GM19351 (cell line): ENCODE measurements around the gene DNLZ.

Source experiments
- ATAC-seq: cut with Tn5 transposase; IDR thresholded peaks from one replicate; pipeline ENCODE4 v1.9.1; 2021; ENCODE audit warnings: mild to moderate bottlenecking, moderate library complexity; ENCODE audit not compliant: unreplicated experiment

Gene DNLZ

GRCh38 chr9:136345281-136346156 is 18.0 kb downstream of the DNLZ start:
- no peak for ATAC-seq

GRCh38 chr9:136344544-136345280 is 18.8 kb downstream of the DNLZ start:
- ATAC-seq, result no peak

GRCh38 chr9:136343884-136344269 is 19.7 kb downstream of the DNLZ start:
- no peak for ATAC-seq

DNA sequence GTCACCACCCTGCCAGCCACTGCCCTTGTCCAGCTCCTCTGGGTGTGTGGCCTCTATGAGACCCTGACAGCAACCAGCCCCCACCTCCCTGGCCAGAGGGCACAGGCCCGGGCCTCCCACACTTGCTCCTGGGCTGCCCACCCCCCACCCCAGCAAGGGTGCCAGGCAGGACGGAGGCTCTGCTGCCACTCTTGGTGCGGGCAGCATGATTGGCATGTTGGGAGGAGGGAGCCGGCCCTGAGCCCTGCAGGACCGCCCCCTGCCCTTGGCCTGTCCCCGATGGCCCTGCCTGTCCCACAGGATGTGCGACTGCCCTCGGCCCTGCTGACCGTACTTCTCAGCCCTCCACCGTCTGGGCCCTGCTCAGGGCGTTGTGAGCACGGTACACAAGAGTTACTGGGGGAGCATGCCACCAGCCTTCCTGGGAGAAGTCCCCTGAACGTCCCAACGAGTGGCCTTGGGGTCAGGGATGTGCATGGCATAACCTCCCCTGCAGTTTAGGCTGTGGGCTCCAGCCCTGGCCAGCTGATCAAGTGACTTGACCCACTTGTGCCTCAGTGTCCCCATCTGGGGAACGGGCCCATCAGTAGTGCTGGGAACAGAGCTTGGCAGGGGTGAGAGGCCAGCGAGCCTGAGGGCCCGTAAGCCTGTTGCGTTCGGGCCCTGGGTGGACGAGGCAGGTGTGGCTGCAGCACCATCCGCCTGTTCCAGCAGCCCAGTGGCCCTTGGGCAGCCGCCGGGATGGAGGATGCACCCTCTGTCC is 20.2 kb downstream of the DNLZ start:
- no peak for ATAC-seq

GRCh38 chr9:136342181-136343120 is 21.1 kb downstream of the DNLZ start:
- no peak for ATAC-seq

DNA sequence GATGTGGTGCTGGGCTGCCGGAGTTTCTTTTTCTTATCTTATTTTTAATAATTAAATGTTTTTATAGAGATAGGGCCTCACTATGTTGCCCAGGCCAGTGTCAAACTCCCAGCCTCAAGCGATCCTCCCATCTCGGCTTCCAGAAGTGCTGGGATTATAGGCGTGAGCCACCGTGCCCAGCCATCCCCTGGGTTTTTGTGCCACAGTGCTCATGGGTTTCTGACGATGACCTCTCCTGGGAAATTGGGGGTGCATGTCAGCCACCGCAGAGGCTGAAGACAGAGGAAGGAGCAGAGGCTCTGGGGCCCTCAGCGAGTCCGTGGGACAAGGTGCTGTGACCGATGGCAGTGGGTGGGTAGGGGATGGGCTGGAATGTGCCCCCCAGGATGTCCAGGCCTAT is 21.8 kb downstream of the DNLZ start:
- no peak for ATAC-seq

DNA sequence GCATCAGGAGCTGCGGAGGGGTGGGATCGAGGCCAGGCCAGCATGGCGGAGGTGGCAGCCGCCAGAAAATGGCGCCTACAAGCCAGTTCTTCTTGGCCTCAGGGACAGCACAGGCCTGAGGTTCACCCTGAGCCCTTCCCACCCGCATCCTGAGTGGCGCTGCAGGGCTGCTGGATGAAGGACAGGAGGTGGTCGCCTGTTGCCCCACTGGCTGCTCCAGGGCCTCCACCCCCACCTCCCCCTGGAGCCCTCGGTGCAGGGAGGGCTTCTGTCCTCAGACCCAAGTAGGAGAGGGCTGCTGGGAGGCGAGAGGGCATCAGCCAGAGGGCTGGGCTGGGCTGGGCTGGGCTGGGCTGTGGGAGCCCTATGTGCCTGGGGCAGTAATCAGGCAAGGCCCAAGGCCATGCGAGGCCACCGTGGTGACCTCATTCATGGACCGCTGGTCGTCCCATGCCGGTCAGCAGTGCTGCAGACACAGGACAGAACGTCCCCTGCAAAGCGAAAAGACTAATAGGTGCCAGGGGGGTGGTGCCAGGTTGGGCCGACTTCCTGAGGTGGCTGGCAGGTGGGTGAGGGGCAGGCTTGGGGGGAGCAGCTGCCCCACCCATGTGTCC is 22.4 kb downstream of the DNLZ start:
- no peak for ATAC-seq

DNA sequence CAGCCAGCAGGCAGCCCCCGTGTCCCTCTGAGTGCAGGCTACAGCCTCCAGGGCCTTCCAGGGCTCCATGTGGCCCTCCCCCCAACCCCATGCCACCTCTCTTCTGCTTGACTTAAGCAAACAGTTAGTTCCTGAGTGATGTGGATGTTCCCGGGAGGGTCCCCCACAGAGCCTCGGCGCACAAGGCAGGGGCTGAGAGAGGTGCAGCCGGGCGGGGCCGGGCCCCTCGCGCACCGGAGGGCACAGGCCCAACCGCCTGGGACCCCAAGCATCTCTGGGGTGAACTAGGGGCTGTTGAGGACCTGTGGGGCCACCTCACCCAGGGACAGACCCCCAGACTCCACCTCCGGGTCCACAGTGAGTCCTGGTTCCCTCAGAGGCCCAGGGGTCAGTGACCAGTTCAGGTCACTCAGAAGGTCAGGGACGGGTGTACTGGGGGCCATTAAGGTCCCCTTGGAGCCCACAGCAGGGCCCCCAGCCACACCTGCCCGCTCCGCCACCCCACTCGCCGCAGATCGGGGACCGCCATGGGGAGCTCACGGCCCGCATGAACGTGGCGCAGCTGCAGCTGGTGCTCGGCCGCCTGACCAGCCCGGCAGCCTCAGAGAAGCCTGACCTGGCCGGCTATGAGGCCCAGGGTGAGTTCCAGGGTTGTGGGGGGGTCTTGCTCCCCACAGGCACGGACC is 23.0 kb downstream of the DNLZ start:
- no peak for ATAC-seq

GRCh38 chr9:136339958-136340310 is 23.6 kb downstream of the DNLZ start:
- ATAC-seq, result no peak

DNA sequence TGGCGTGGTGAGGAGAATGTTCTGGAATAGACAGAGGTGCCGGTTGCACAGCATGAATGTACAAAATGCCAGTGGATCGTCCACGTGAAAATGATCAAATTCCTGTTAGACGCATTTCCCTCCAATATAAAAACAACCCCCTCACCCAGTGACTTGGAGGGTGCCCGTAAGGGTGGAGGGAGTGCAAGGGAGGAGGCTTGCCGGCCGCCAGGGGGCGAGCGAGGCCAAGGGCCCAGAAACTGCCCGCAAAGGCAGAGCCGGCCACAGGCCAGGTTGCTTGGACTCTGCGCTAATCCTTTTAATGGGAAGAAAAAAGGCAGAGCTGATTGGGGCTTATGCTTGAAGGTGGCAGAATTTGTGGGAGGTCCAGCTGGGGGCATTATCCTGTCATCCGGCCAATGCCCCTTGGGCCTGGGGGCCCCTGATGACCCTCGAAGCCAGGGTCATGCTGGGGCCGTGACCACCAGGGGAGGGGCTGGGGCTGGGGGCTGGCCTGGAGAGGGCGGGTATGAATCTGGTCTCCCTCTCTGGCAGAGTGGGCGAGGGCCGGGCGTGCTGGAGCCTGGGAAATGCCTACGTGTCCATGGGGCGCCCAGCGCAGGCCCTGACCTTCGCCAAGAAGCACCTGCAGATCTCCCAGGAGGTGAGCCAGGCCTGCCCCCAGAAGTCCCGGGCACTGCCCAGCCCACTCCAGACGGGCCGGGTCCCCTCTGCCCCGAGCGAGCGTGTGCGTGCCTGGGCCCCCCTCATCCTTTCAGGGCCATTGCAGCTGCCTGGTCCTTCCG is 24.2 kb downstream of the DNLZ start:
- ATAC-seq, result no peak

DNA sequence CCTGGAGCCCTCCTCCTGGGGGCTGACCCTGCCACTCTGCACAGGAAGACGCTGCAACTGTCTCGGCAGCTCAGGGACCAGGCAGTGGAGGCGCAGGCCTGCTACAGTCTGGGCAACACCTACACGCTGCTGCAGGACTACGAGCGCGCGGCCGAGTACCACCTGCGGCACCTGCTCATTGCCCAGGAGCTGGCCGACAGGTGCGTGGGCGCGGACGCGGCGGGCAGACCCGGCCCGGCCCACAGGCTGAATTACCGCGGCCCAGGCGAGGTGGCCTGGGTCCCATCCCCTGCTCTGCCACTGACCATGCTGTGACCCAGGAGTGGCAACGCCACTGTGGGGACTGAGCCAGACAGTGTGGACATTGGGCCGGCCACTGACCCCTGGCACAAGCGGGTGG is 25.0 kb downstream of the DNLZ start:
- no peak for ATAC-seq

- no peak for ATAC-seq
Measured at GRCh38 chr9:136337416-136338395, 25.8 kb downstream of the DNLZ start.

- no peak for ATAC-seq
Measured at GRCh38 chr9:136336881-136337280, 26.7 kb downstream of the DNLZ start.

DNA sequence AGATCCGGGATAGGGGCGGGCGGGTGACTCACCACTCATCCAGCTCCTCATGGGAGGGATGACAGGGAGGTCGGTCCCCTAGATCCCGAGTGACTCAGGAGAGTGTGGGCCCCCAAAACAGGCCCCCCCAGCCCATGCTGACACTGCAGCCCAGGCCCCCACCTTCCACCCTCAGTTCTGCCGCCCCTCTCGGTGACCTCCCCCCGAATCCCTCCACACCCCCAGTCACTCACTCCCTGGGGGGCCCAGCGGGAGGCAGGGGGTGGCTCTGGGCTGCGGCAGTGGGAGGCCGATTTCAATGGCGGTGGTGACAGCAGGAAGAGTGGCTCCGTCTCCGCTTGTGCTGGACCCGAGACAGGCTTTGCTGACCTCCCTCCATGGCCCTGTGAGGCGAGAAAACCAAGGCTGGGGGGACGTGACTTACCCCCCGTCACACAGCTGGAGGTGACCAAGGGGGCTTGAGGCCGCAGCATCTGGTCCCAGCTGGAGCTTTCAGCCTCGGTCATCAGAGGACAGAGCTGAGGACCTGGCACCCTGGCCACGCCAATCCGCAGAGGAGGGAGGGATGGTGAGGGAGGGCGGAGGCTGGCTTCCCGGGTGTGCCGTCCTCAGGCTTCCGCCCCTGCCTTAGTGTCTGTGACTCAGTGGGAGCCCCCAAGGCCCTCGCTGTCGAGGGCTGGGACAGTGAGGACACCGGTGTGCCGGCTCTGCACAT is 27.2 kb downstream of the DNLZ start:
- ATAC-seq, result no peak

DNA sequence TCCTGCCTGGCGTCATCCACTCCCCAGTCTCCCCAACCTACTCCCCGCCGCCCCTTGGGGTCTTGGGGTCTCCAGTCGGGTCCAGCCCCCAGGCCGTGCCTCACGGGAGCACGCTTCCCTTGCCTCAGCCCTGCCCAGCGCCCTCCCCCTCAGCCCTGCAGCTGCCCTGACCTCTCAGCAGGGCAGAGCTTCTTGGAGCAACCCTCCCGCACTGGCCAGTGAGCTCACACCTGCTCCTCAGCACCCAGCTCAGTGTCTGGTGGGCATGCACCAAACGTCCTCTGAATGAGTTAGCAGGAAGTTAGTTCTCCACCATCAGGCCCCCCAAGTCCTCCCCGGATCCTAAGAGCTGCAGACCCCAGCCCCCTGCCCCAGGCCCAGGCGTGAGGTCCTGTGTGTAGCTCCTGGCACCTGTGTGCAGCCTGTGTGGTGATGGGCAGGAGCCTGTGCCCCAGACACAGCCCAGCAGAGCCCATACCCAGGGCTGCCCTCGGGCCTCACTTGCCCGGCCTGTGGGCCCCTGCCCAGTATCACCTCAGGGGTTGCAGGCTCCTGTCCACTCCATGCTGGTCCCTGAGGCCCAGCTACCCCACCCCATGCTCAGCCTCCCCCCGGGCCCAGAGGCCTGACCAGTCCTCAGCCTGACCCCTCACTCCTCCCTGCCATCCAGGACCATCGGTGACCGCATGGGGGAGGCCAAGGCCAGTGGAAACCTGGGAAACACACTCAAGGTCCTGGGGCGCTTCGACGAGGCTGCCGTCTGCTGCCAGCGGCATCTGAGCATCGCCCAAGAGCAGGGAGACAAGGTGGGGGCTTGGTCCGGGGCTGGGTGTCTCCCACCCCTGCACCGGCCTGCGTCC is 28.0 kb downstream of the DNLZ start:
- no peak for ATAC-seq

DNA sequence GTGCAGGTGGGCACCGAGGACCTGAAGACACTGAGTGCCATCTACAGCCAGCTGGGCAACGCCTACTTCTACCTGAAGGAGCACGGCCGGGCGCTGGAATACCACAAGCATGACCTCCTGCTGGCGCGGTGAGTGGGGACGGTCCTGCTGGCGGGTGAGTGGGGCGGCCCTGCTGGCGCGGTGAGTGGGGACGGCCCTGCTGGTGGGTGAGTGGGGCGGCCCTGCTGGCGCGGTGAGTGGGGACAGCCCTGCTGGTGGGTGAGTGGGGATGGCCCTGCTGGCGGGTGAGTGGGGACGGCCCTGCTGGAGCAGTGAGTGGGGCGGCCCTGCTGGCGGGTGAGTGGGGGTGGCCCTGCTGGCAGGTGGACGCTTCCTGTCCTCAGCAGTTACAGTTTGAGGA is 29.0 kb downstream of the DNLZ start:
- ATAC-seq, result no peak
